Sigmoid colon (tissue), 7 donors: Measurements from ENCODE around the gene MCAT. TPM values are rescaled to one million over a fixed set of nuclear protein-coding genes. Genes with fewer than 3 reads are reported as not detected.

Experiments used
- DNase-seq: peaks from one replicate; pipeline ENCODE4 v3.0.0-alpha.2; 2019
- H3K27ac ChIP-seq, 4 donors: fragments of 200-600 bp; sonication (generic); one replicate each; pipeline ENCODE4 v1.5.1; 2016 to 2019; ENCODE audit warnings: mild to moderate bottlenecking in 1 of 4
- H3K27me3 ChIP-seq, 3 donors: fragments of 200-600 bp; sonication (generic); one replicate each; pipeline ENCODE4 v1.5.1; 2019; ENCODE audit warnings: mild to moderate bottlenecking in 1 of 3
- H3K36me3 ChIP-seq, 4 donors: fragments of 200-600 bp; sonication (generic); one replicate each; pipeline ENCODE4 v1.5.1; 2016 to 2019
- H3K4me1 ChIP-seq, 4 donors: fragments of 200-600 bp; sonication (generic); one replicate each; pipeline ENCODE4 v1.5.1; 2017 to 2019
- H3K4me3 ChIP-seq, 4 donors: fragments of 200-600 bp; sonication (generic); one replicate each; pipeline ENCODE4 v1.5.1; 2017 to 2019; ENCODE audit warnings: mild to moderate bottlenecking in 2 of 4, moderate library complexity in 1 of 4
- H3K9me3 ChIP-seq, 4 donors: fragments of 200-600 bp in 3 of 4; sonication (generic) in 3 of 4; one replicate each; pipeline versions ENCODE4 v1.5.1 to v1.6.1; 2013 to 2019
- CTCF ChIP-seq, 4 experiments: fragments of 450-650 bp in 3 of 4; fragments of 200-600 bp in 1 of 4; IDR thresholded peaks; one replicate each; pipeline ENCODE4 v1.5.1; 2016 to 2019; ENCODE audit warnings: antibody characterized with exemption in 4 of 4, mild to moderate bottlenecking in 3 of 4, moderate library complexity in 2 of 4
- EP300 ChIP-seq, 4 donors: sonication (generic); formaldehyde crosslinking; IDR thresholded peaks; one replicate each; pipeline ENCODE4 v1.6.1; 2017; ENCODE audit warnings: antibody characterized with exemption in 4 of 4
- POLR2A ChIP-seq, 2 donors: fragments of 450-650 bp; IDR thresholded peaks; one replicate each; pipeline ENCODE4 v1.6.1; 2016; ENCODE audit warnings: antibody characterized with exemption in 2 of 2, mild to moderate bottlenecking in 2 of 2, moderate library complexity in 2 of 2
- POLR2AphosphoS5 ChIP-seq, 4 donors: sonication (generic); formaldehyde crosslinking; IDR thresholded peaks; one replicate each; pipeline ENCODE4 v1.6.1; 2017; ENCODE audit warnings: antibody characterized with exemption in 4 of 4
- WGBS, 2 donors: extraction: QIAGEN DNeasy Blood & Tissue Kit; methylation state at CpG; one replicate each; pipeline ENCODE4 v1.1.7; 2013; 5-methylcytosine and 5-hydroxymethylcytosine counted together
- intact Hi-C: fragments of 100-400 bp; cut with DNase I; formaldehyde crosslinking; loops from one replicate; pipeline ENCODE4 v1.15.1; 2023
- polyA plus RNA-seq, 3 donors: library from polyadenylated mRNA; stranded (reverse); fragments of 200-250 nt; gene quantifications; one replicate each; pipeline ENCODE4 v1.2.3, GENCODE V29; 2013
- total RNA-seq, 4 donors: library from RNA; depleted of rRNA; stranded (reverse); fragments of >200 nt; gene quantifications; one replicate each; pipeline ENCODE4 v1.1.0, GENCODE V29; 2016
- donor health status: healthy with polysubstance abuse.
- donor health status: Bipolar disorder and iron deficiency.
- donor health status: healthy.

The MCAT gene
- total and polyA plus RNA-seq, 7 donors, result 10.2 to 23.4 (median 16.8) TPM

GRCh38 chr22:43169310-43170130 is 26.3 kb upstream of the MCAT start:
- Histone ChIP-seq H3K4me1 (peaks cover 0 to 3% (median under 1%) of the 10 kb centered on the region in 4 donors), H3K27ac (no peak overlapping the region), H3K27me3 (no peaks in the 10 kb centered on the region), H3K9me3 (no peaks in the 10 kb centered on the region), H3K4me3 (no peak overlapping the region), H3K36me3 (peaks cover 17 to 75% (median 25%) of the 10 kb centered on the region in 4 donors)
- DNase-seq, result no peak
- TF ChIP-seq POLR2AphosphoS5 (IDR thresholded peaks at IDR 0.05) (no peak), POLR2A (IDR thresholded peaks at IDR 0.05) (no peak), CTCF (IDR thresholded peaks at IDR 0.05) (no peak), EP300 (IDR thresholded peaks at IDR 0.05) (no peak)
- WGBS, 2 donors, result 76 to 90% methylated on average over 23 of the region's 23 CpGs
- intact Hi-C loops, result no loop called here

GRCh38 chr22:43168471-43169309 is 25.5 kb upstream of the MCAT start:
- no peak for DNase-seq
- intact Hi-C loops, result no loop called here
- TF ChIP-seq EP300 (IDR thresholded peaks at IDR 0.05), result no peak
- no peak for TF ChIP-seq POLR2AphosphoS5 (IDR thresholded peaks at IDR 0.05)
- TF ChIP-seq POLR2A (IDR thresholded peaks at IDR 0.05), result no peak
- TF ChIP-seq CTCF (IDR thresholded peaks at IDR 0.05), result no peak
- no peak overlapping the region for H3K4me3 ChIP-seq
- H3K9me3 ChIP-seq, result no peaks in the 10 kb centered on the region
- WGBS, 2 donors, result 88 to 90% methylated on average over 25 of the region's 25 CpGs
- no peaks in the 10 kb centered on the region for H3K27me3 ChIP-seq
- peaks cover 0 to 10% (median 7%) of the 10 kb centered on the region in 4 donors for H3K4me1 ChIP-seq
- peaks cover 11 to 67% (median 18%) of the 10 kb centered on the region in 4 donors for H3K36me3 ChIP-seq
- no peak overlapping the region for H3K27ac ChIP-seq

GRCh38 chr22:43167001-43167589 is 23.9 kb upstream of the MCAT start:
- H3K4me3 ChIP-seq, result no peak overlapping the region
- 92 to 95% methylated on average over 19 of the region's 19 CpGs for WGBS, 2 donors
- H3K27me3 ChIP-seq, result no peaks in the 10 kb centered on the region
- no peak for TF ChIP-seq POLR2AphosphoS5 (IDR thresholded peaks at IDR 0.05)
- TF ChIP-seq POLR2A (IDR thresholded peaks at IDR 0.05), result no peak
- TF ChIP-seq CTCF (IDR thresholded peaks at IDR 0.05), result no peak
- no peak for TF ChIP-seq EP300 (IDR thresholded peaks at IDR 0.05)
- intact Hi-C loops, result no loop called here
- peaks cover 8 to 62% (median 10%) of the 10 kb centered on the region in 4 donors for H3K36me3 ChIP-seq
- H3K27ac ChIP-seq, result no peak overlapping the region
- H3K4me1 ChIP-seq, result peaks cover 0 to 14% (median 11%) of the 10 kb centered on the region in 4 donors
- no peaks in the 10 kb centered on the region for H3K9me3 ChIP-seq
- DNase-seq, result no peak

GRCh38 chr22:43166132-43166930 is 23.1 kb upstream of the MCAT start:
- Histone ChIP-seq H3K4me1 (peaks cover 0 to 14% (median 11%) of the 10 kb centered on the region in 4 donors), H3K27ac (no peak overlapping the region), H3K36me3 (peaks cover 4 to 56% (median 5%) of the 10 kb centered on the region in 4 donors), H3K27me3 (no peaks in the 10 kb centered on the region), H3K9me3 (no peaks in the 10 kb centered on the region), H3K4me3 (no peak overlapping the region)
- intact Hi-C loops, result no loop called here
- DNase-seq, result no peak
- 88 to 90% methylated on average over 23 of the region's 23 CpGs for WGBS, 2 donors
- TF ChIP-seq EP300 (IDR thresholded peaks at IDR 0.05), result no peak
- TF ChIP-seq POLR2A (IDR thresholded peaks at IDR 0.05), result no peak
- TF ChIP-seq POLR2AphosphoS5 (IDR thresholded peaks at IDR 0.05), result no peak
- TF ChIP-seq CTCF (IDR thresholded peaks at IDR 0.05), result no peak
